OCI-LY3 (cell line): Measurements from ENCODE around the gene CCDC157.

ENCODE experiments used
- H2AFZ ChIP-seq: fragments of 200-600, 300-600 bp; shearing (Covaris generic); 2 replicates; pipeline ENCODE4 v1.6.0; 2014; ENCODE audit warnings: antibody characterized with exemption, low read depth, low read length
- H3K27ac ChIP-seq: fragments of 200-600, 300-600 bp; sonication (generic); 2 replicates; pipeline ENCODE4 v1.5.1; 2014; ENCODE audit warnings: mild to moderate bottlenecking, low read length, moderate library complexity, mixed read lengths
- H3K27me3 ChIP-seq: fragments of 200-600, 300-600 bp; sonication (generic); 2 replicates; pipeline ENCODE4 v1.6.1; 2014; ENCODE audit warnings: low read depth, low read length, mixed read lengths
- H3K36me3 ChIP-seq: fragments of 200-600, 300-600 bp; sonication (generic); replicated peaks from 2 replicates; pipeline ENCODE3; 2014; ENCODE audit warnings: low read depth, low read length, mixed read lengths
- H3K4me1 ChIP-seq: fragments of 300-600, 200-600 bp; sonication (generic); 2 replicates; pipeline ENCODE4 v1.6.1; 2014; ENCODE audit warnings: low read length, mixed read lengths
- H3K4me2 ChIP-seq: fragments of 200-600, 300-600 bp; sonication (generic); 2 replicates; pipeline ENCODE4 v1.6.1; 2014; ENCODE audit warnings: low read length, mixed read lengths
- H3K4me3 ChIP-seq: fragments of 300-600, 200-600 bp; sonication (generic); 2 replicates; pipeline ENCODE4 v1.5.1; 2014; ENCODE audit warnings: antibody characterized with exemption, mild to moderate bottlenecking, low read length, moderate library complexity
- H3K79me2 ChIP-seq: fragments of 300-600, 200-600 bp; shearing (Covaris generic); 2 replicates; pipeline ENCODE4 v1.6.1; 2014; ENCODE audit warnings: mild to moderate bottlenecking, low read length, mixed read lengths
- H3K9ac ChIP-seq: fragments of 300-600, 200-600 bp; shearing (Covaris generic); 2 replicates; pipeline ENCODE4 v1.6.0; 2014; ENCODE audit warnings: mild to moderate bottlenecking, low read length, moderate library complexity
- H3K9me3 ChIP-seq: fragments of 200-600, 300-600 bp; shearing (Covaris generic); 2 replicates; pipeline ENCODE4 v1.6.1; 2014; ENCODE audit warnings: low read length, mixed read lengths; ENCODE audit not compliant: insufficient read depth
- H4K20me1 ChIP-seq: fragments of 200-600, 300-600 bp; sonication (generic); 2 replicates; pipeline ENCODE4 v1.6.1; 2016; ENCODE audit warnings: low read length, mixed read lengths; ENCODE audit not compliant: insufficient read depth
- EZH2phosphoT487 ChIP-seq: fragments of 200-600 bp; shearing (Covaris generic); IDR thresholded peaks from 2 replicates; pipeline ENCODE4 v1.6.1; 2018; ENCODE audit warnings: antibody characterized with exemption, mixed run types, low read depth
- TF ChIP-seq, protein P1 (sequence below): fragments of 200-600, 300-600 bp; sonication (generic); IDR thresholded peaks from 2 replicates; pipeline ENCODE4 v1.5.1; 2014; ENCODE audit warnings: antibody characterized with exemption, low read length, low read depth

CCDC157 gene

DNA sequence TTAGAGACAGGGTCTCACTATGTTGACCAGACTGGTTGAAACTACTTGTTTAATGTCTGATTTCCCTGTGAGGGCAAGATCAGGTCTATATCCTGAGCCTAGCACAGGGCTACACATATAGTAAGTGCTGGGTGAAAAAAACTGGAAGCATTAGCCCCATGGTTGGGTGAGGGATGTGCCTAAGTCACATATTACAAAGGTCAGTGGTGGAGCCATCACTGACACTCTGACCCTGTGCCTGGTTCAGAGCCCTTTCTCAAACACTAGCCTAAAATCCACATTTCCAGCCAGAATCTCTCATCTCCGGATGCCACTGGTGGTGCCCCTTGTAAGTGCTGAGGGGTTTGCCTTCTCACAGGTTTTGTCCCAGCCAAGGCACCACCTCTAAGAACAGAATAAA is 39.0 kb upstream of the CCDC157 start:
- peaks cover 4% of the 10 kb centered on the region; the same call in 1 of the 2 replicates for H3K79me2 ChIP-seq
- TF ChIP-seq, protein P1, sequence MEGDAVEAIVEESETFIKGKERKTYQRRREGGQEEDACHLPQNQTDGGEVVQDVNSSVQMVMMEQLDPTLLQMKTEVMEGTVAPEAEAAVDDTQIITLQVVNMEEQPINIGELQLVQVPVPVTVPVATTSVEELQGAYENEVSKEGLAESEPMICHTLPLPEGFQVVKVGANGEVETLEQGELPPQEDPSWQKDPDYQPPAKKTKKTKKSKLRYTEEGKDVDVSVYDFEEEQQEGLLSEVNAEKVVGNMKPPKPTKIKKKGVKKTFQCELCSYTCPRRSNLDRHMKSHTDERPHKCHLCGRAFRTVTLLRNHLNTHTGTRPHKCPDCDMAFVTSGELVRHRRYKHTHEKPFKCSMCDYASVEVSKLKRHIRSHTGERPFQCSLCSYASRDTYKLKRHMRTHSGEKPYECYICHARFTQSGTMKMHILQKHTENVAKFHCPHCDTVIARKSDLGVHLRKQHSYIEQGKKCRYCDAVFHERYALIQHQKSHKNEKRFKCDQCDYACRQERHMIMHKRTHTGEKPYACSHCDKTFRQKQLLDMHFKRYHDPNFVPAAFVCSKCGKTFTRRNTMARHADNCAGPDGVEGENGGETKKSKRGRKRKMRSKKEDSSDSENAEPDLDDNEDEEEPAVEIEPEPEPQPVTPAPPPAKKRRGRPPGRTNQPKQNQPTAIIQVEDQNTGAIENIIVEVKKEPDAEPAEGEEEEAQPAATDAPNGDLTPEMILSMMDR = no peak
- no peak for TF ChIP-seq EZH2phosphoT487
- no peaks in the 10 kb centered on the region for H3K36me3 ChIP-seq
- H3K9me3 ChIP-seq = no peaks in the 10 kb centered on the region
- no peak overlapping the region for H3K4me3 ChIP-seq
- no peak overlapping the region for H3K4me2 ChIP-seq
- peaks cover 21% of the 10 kb centered on the region for H3K4me1 ChIP-seq
- H3K27me3 ChIP-seq = no peaks in the 10 kb centered on the region
- no peak overlapping the region for H2AFZ ChIP-seq
- H4K20me1 ChIP-seq = no peaks in the 10 kb centered on the region
- no peak overlapping the region for H3K27ac ChIP-seq
- no peak overlapping the region for H3K9ac ChIP-seq

DNA sequence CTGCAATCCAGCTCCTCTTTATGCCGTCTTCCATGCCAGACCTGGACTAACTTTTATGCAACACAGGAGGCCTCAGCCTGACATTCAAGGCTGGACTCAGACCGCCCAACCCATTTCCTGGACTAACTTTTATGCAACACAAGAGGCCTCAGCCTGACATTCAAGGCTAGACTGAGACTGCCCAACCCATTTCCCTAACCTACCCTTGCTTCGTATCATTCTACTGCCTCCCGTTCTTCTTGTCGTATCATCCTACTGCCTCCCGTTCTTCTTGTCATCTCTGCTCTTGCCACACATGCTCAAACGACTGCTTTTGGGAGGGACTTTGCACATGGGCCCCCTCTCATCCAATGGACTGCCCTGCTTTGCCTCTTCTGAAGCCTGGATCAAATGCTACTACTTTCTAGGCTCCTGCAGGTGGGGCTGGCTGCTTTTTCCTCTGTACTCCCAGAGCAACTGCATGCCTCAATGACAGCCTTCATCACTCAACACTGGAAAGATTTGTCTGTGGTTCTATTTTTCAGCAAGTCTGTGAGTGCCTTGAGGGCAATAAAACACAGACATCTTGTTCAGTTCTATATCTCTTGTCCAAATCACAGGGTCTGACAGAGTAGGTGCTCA is 37.9 kb upstream of the CCDC157 start:
- H3K4me3 ChIP-seq = no peak overlapping the region
- no peak overlapping the region for H3K4me2 ChIP-seq
- H3K27me3 ChIP-seq = no peaks in the 10 kb centered on the region
- no peaks in the 10 kb centered on the region for H3K36me3 ChIP-seq
- no peaks in the 10 kb centered on the region for H3K9me3 ChIP-seq
- H3K27ac ChIP-seq = no peak overlapping the region
- H4K20me1 ChIP-seq = no peaks in the 10 kb centered on the region
- no peak overlapping the region for H3K9ac ChIP-seq
- H3K4me1 ChIP-seq = peaks cover 19% of the 10 kb centered on the region
- no peak overlapping the region for H2AFZ ChIP-seq
- H3K79me2 ChIP-seq = peaks cover 4% of the 10 kb centered on the region; the same call in 1 of the 2 replicates
- TF ChIP-seq EZH2phosphoT487 = no peak
- TF ChIP-seq, protein P1 = no peak

DNA sequence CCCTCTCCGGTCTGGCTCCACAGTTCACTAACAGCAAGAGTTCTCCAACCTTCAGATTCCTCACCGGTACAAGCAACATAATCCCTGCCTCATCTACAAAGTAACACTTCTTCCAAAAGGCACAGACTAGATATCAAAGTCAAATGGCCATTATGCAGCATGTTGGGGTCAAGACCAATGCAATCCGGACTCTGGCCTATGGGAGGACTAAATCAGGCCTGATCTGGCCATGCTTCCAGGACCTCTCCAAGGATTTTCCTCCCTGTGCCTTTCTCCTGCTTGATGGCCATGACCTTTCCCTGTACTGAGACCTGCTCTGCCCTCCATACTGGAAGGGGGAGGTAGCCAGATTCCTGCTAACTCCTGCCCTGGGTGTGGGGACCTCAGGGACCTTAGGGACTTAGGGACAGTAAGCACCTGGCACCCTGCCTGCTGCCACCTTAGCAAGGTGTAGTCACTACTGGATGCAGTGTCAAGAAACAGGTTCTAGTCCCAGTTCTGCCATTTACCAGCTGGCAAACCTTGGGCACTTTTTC is 36.7 kb upstream of the CCDC157 start:
- Histone ChIP-seq H3K36me3 (no peaks in the 10 kb centered on the region), H4K20me1 (no peaks in the 10 kb centered on the region), H3K4me2 (no peak overlapping the region)

DNA sequence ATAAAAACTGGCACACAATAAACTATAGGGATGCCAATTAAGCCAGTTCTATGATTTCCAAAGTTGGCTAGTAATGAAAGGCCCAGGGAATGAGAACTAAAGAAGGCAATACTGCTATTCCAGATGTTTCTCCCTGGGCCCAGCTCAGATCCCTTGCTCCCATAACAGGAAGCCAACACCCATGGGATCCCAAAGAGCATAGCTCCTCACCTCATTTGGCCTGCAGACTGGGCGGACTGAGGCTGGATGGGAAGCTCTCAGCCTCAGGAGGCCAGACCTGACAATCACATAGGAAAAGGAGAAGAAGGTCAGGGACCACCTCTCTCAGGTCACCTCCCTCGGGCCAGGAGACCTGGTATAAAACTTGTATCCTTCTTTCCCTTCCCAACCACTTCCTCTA is 35.3 kb upstream of the CCDC157 start:
- H3K4me3 ChIP-seq = no peak overlapping the region
- no peak overlapping the region for H2AFZ ChIP-seq
- H3K4me2 ChIP-seq = no peak overlapping the region
- no peaks in the 10 kb centered on the region for H3K27me3 ChIP-seq
- no peaks in the 10 kb centered on the region for H3K9me3 ChIP-seq
- H3K4me1 ChIP-seq = peaks cover 5% of the 10 kb centered on the region
- H4K20me1 ChIP-seq = peaks cover 3% of the 10 kb centered on the region; the same call in 1 of the 2 replicates
- no peak overlapping the region for H3K9ac ChIP-seq
- no peak overlapping the region for H3K27ac ChIP-seq
- H3K36me3 ChIP-seq = no peaks in the 10 kb centered on the region
- TF ChIP-seq EZH2phosphoT487 = no peak
- TF ChIP-seq, protein P1 = no peak
- no peaks in the 10 kb centered on the region for H3K79me2 ChIP-seq

More for the DNA sequence above, 36.7 kb upstream of the CCDC157 start:
- Histone ChIP-seq H2AFZ (no peak overlapping the region), H3K27me3 (no peaks in the 10 kb centered on the region), H3K79me2 (peaks cover 4% of the 10 kb centered on the region; the same call in 1 of the 2 replicates), H3K9me3 (no peaks in the 10 kb centered on the region), H3K4me1 (peaks cover 7% of the 10 kb centered on the region), H3K4me3 (no peak overlapping the region), H3K27ac (no peak overlapping the region), H3K9ac (no peak overlapping the region)
- TF ChIP-seq, protein P1 = no peak
- TF ChIP-seq EZH2phosphoT487 = no peak
